Measurements from ENCODE around the gene POLR1G. TPM values are rescaled to one million over a fixed set of nuclear protein-coding genes. Genes with fewer than 3 reads are reported as not detected.

Gene POLR1G
- 25.9 and 43.0 TPM in 2 replicates for total RNA-seq (2014; rRNA removed)
- percentile 77 among the genes with signal in this experiment for Bru-seq, nascent RNA
- BruChase-seq, experiment 1, labeled RNA remaining after a 6-hour chase = percentile 94 among the genes with signal in this experiment
- percentile 89 among the genes with signal in this experiment for BruChase-seq, experiment 2, labeled RNA remaining after a 2-hour chase
- long read RNA-seq, transcript CD3EAP-201 (3 exons, 3,286 nt) = major isoform, 15 of 32 reads
- long read RNA-seq, transcript CD3EAP-204 (2 exons, 1,061 nt) = minor isoform, 5 of 32 reads
- long read RNA-seq, partial matches to known transcripts = 0 of 32 reads
- long read RNA-seq, other reads (novel, unspliced or antisense) = 12 of 32 reads

GRCh38 chr19:45406226-45407090, at the start of gene POLR1G:
TSS of gene POLR1G (plus strand) at chr19:45406644. CDS start at chr19:45406697, 53 bp downstream.
- CTCF ChIA-PET = no interaction called here

GRCh38 chr19:45356760-45357444, 49.5 kb upstream of the POLR1G start:
- no peak overlapping the region for H3K4me3 ChIP-seq (ENCODE audit: low read length)
- ATAC-seq (no peak), DNase-seq (no peak)
- no peaks in the 10 kb centered on the region for H3K9me3 ChIP-seq (ENCODE audit: low read length)
- no peaks in the 10 kb centered on the region for H3K4me1 ChIP-seq (ENCODE audit: insufficient read depth, low read length)
- intact Hi-C loops (cut with micrococcal nuclease) = no loop called here
- BruUV-seq (replicated peaks) = no TSS peak
- H3K9me2 ChIP-seq (replicated peaks; ENCODE audit: low read length) = no peaks in the 10 kb centered on the region
- no peaks in the 10 kb centered on the region for H3K27me3 ChIP-seq (ENCODE audit: low read length)
- no peak overlapping the region for H3K27ac ChIP-seq (ENCODE audit: low read length)
- H3F3A ChIP-seq (ENCODE audit: low read length, unreplicated experiment) = no peaks in the 10 kb centered on the region
- H4K20me1 ChIP-seq (ENCODE audit: low read length) = no peaks in the 10 kb centered on the region
- H3K9ac ChIP-seq (ENCODE audit: low read length) = no peak overlapping the region
- ChIA-PET CTCF (no interaction called here), POLR2A (ENCODE audit: unreplicated experiment) (no interaction called here)
- no peak overlapping the region for H2AFZ ChIP-seq (ENCODE audit: low read length)
- no peaks in the 10 kb centered on the region for H3K79me2 ChIP-seq (ENCODE audit: low read length)
- peaks cover 8% of the 10 kb centered on the region for H3K36me3 ChIP-seq (ENCODE audit: low read depth, low read length)
- H3K4me2 ChIP-seq (ENCODE audit: low read length) = no peak overlapping the region
- TF ChIP-seq EZH2phosphoT487 (IDR thresholded peaks at IDR 0.05; ENCODE audit: borderline replicate concordance, low read length) (no peak), EZH2 (IDR thresholded peaks at IDR 0.05; ENCODE audit: low read length, unreplicated experiment) (no peak), CTCF (conservative IDR thresholded peaks at IDR 0.05; ENCODE audit: low read depth, low read length) (no peak)

More at GRCh38 chr19:45406226-45407090, at the start of gene POLR1G:
- BruUV-seq (replicated peaks) = TSS peak; percentile 34
- no peaks in the 10 kb centered on the region for H3K9me2 ChIP-seq (replicated peaks; ENCODE audit: low read length)
- peaks cover 4% of the 10 kb centered on the region; the same call in 1 of the 2 replicates for H3K36me3 ChIP-seq (ENCODE audit: low read depth, low read length)
- H3K27ac ChIP-seq (ENCODE audit: low read length) = peak within 1 kb of the TSS; percentile 92
- no peaks in the 10 kb centered on the region for H3K27me3 ChIP-seq (ENCODE audit: low read length)
- no peak for TF ChIP-seq CTCF (conservative IDR thresholded peaks at IDR 0.05; ENCODE audit: low read depth, low read length)
- no peak for TF ChIP-seq EZH2 (IDR thresholded peaks at IDR 0.05; ENCODE audit: low read length, unreplicated experiment)
- TF ChIP-seq EZH2phosphoT487 (IDR thresholded peaks at IDR 0.05; ENCODE audit: borderline replicate concordance, low read length) = no peak
- H3K9ac ChIP-seq (ENCODE audit: low read length) = peak within 1 kb of the TSS; percentile 95
- peaks cover 65% of the 10 kb centered on the region for H3K79me2 ChIP-seq (ENCODE audit: low read length)
- DNase-seq (peak; percentile 73), ATAC-seq (peak; percentile 52)
- H3K4me1 ChIP-seq (ENCODE audit: insufficient read depth, low read length) = peaks cover 24% of the 10 kb centered on the region; the same call in 1 of the 2 replicates
- peak within 1 kb of the TSS; percentile 84 for H3K4me2 ChIP-seq (ENCODE audit: low read length)
- peak within 1 kb of the TSS; percentile 97 for H3K4me3 ChIP-seq (ENCODE audit: low read length)
- H3F3A ChIP-seq (ENCODE audit: low read length, unreplicated experiment) = no peaks in the 10 kb centered on the region
- POLR2A ChIA-PET (ENCODE audit: unreplicated experiment) = no interaction called here
- H4K20me1 ChIP-seq (ENCODE audit: low read length) = no peaks in the 10 kb centered on the region
- no peaks in the 10 kb centered on the region for H3K9me3 ChIP-seq (ENCODE audit: low read length)
- intact Hi-C loops (cut with micrococcal nuclease) = loop anchor here (2.0 kb wide), 1 partner anchor 30 kb away; no protein-coding TSS in a partner anchor
- H2AFZ ChIP-seq (ENCODE audit: low read length) = peak within 1 kb of the TSS; percentile 76
